GM04504 (cell line): ENCODE data around the gene NCKAP1.

Source experiments
- DNase-seq: peaks from one replicate; pipeline ENCODE4 v3.0.0-alpha.2; 2012; ENCODE audit warnings: low read depth

Gene NCKAP1

DNA sequence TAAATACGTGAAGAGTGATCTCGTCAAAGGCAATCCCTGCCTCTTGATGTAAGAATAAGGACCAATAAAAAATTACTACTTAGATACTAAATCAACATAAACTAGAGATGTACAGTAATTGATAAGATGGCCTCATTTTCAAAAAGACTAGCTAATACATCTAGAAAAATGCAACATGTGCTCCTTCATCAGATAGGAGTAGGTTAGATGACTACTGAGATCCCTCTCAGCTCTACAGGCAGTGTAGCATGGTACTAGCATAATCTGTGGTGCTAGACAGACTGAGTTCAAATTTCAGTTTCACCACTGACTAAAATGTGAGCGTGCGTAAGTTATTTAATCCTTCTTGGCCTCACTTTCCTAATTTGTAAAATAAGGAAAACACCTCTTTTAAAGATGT lies 89.2 kb downstream of the NCKAP1 start:
- DNase-seq, result no peak

DNA sequence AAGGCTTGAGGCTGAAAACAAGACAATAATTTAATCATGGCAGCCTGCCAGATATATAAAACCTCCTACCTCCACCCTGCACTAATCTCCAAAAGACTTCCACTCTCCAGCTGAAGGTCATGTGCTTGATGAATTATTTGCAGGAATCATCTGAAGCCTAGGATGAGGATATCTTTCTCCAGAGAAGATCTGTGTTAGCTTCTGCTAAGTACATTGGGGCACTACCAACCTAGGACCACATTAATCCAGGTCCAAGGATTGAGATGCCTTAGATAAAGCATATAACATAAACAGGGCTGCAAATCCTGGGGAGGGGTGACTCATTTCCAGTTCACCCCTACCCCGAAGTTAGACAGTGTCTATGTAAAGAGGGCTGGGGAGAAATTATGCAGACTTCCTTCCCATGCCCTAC lies 91.3 kb downstream of the NCKAP1 start:
- DNase-seq, result no peak

DNA sequence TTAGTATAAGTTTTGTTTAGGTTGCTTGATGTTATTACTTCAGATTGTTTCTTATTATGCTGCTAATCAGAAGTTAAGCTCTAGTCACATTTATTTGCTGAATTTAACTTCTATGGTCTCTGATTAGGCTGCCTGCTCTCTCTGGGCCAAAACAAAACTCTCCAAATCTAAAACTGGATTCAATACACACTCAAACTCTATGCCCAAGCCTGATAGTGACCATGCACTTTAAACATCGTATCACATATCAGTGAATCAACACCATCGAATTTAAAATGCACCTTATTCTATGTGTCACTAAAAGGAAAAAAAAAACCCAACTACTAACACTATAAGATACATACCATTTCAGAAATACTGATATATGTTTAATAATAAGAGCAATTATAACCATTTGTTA lies 94.9 kb downstream of the NCKAP1 start:
- DNase-seq, result no peak

DNA sequence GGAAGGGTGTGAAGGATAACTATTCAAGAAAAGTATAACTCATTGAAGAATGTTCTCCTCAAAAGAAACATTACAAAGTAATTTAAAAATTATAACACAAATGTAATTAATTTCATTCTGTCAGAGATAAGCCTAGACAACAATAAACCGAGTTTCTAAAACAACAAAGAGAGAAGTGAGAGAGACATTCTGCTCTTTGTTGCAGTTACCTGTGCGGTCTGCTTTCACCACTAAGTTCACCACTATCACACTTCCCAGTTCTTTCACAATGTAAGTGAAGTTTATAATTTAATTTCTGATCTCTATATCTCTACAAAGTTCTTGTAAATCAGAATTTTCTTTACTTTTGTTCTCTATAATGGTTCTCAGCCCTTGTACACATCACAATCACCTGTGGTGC lies 95.5 kb downstream of the NCKAP1 start:
- DNase-seq, result no peak

DNA sequence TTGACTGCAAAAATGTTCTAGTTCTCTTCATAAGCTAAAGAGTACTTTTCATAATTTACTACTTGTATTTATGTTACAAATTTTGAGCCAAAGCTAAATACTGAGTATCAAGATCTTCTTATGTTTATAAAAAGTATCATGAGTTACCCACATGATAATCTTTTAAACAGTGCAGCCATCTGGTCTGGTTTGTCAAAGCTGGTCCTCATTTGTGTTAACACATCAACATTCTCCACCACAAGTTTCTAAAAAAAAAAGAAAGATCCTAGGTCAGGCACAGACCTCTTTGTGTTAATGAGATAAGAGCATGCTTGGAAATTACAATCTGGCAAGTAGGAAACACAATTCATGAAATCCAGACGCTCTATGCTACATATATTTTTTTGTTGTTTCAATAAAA lies 96.3 kb downstream of the NCKAP1 start:
- DNase-seq, result no peak

DNA sequence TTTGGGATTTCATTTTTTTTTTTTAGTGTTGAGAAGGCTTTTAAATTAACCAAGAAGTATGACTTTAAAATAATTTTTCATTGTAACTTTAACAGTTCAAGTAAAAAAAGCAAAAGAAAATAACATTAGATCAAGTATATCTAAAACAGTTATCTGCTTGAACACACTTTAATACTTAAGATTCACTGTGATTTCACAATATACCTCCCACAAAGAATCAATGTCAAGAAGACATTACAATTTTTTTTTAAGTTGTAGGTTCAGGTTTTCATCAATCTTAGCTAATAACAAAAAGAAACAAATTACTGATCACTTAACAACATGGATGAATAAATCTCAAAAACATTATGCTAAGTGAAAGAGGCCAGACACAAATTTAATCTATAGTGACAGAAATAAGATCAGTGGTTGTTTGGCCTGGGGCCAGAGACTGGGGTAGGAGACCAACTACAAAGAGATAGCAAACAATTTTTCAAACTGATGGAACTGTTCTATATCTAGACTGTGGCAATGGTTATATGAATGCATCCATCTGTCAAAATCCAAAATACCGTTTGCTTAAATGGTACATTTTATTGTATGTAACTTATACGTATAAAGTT lies 97.0 kb downstream of the NCKAP1 start:
- no peak for DNase-seq

DNA sequence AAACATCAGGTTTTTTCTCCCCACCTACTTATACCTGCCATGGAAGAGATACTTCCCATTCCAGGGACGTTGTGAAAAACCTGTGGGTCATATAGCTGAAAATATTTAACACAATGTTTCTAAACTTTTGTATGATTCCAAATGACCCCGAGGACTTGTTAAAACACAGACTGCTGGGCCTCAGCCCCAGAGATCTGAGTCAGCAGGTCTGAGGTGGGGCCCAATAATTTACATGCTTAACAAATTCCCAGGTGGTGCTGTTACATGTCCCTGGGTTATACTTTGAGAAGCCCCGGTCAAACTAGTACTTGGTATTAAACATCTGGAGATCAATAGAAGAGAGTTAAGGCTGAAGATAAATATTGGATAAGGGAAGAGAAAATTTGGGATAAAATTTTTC lies 100.4 kb downstream of the NCKAP1 start:
- DNase-seq, result no peak

DNA sequence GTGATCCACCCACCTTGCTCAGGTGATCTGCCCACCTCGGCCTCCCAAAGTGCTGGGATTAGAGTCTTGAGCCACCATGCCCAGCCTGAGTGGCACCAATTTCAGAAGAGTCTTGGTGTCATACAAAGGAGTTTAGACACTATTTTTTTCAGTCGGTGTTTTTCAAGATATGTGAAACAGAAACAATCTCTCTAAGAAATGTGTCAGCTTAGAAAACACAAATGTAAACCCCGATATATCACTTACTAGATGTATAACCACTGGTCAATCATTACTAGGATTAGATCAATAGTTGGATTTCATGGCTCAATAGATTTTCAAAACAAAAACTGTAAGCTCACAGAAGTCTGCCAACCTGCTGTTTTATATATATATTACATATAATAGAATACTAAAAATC lies 104.6 kb downstream of the NCKAP1 start:
- DNase-seq, result no peak

DNA sequence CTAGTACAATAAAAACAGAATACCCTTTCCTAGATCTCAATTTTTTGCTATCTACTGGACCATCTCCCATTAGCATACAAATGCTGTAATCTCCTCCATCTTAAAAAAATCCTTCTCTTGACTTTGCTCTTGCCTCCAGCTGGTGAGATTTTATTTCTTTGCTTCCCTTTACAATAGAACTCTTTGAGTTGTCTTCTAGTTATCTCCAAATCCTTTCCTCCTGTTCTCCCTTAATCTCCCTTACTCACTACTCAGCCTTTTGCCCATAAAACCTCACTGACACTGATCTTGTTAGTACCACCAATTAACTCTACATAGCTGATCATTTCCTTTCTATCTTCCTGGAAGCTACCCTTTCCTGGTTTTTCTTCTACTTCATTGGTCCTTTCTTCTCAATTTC lies 108.3 kb downstream of the NCKAP1 start:
- no peak for DNase-seq

DNA sequence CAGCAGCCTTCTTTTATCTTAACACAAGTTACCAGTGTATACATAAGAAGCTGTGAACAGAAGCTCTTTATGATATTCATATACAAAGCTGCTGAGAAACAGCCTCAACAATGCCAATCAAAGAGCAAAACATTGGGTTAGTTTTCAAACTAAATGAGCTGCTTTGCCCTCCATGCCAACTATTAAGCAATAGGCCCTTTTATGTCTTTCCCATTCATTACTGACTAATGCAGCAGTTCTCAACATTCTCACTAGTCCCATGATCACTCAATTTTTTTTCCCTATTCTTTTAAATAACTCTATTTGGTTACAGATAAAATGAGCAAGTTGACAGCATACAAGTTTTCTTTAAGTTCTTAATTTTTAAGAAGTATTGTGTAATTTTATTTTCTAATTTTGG lies 114.0 kb downstream of the NCKAP1 start:
- peak; percentile 17 for DNase-seq

DNA sequence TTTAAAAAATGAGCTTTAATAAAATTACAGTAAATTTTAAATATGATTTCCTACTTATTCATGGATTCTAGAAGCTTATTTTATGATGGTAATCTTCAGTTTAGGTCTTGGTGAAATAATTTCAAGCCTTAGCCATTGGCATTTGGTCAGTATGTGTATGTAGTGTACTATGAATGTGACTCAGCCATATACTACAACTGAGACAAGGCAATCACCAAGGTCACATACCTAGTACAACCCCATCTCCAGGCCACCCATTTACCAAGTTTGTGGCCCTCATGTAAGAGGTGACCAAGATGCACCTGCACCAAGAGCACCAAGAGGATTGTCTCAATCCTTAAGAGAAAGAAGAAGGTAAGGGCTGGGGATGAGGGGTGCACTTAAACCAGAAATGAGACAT lies 117.0 kb downstream of the NCKAP1 start:
- DNase-seq, result no peak

DNA sequence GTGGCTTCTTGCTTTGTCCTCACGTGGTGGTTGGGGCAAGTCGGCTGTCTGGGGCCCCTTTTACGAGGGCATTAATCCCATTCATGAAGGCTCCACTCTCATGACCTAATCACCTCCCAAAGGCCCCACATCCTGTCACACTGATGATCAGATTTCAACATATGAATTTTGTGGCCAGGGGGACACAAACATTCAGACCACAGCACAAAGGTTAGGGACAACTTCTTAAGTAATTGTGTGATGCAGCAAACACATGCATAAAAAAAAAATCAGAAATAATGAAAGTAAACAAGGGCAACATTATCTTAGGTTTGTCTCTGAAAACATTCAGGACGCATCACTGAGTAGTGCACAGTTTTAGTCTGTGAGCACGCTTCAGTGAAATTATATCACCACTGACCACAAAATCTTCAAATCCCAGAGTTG lies 117.6 kb downstream of the NCKAP1 start:
- DNase-seq, result no peak

DNA sequence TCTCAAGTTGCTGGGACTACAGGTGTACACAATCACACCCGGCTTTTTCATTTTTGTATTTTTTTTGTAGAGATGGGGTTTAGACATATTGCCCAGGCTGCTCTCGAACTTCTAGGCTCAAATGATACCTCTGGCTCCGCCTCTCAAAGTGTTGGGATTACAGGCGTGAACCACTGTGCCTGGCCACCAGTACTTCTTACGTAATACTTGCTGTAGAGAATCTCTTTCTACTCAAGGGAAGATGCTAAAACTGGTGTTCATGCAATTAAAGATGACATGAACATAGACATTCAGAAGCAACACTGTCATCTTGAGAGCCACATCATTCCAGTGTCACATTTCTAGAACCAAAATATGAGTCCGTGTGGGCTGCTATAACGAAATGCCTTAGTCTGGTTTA lies 118.2 kb downstream of the NCKAP1 start:
- DNase-seq, result no peak

DNA sequence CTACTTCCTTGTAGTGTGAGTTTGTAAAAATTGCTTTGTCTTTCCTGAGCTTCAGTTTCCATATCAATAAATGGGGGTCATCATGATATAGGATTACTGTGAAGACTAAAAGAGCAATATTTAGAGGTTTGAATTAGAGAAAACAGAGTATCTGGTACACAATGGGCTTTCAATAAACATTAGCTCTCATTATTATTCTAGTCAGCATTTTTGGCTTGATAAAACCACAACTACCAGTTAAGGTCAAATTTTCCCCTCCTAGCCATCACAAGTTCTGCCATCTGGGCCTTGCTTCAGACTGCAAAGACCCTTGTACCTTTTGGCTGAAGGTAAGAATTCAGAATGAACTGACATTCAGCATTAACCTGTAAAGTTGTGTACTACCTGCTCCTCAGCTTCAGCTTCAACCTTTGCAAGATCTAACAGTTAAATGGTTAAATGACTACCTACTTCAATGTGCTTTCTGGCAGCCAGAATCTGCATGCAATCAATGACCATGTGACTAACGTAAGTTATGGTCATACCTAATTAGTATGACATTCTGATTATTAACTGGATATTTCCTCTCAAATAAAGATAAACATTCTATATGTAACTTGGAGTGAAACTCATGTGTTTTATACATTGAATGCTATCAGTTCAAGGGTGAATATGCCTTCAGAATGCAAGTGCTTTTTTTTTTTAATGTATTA lies 119.2 kb downstream of the NCKAP1 start:
- no peak for DNase-seq

DNA sequence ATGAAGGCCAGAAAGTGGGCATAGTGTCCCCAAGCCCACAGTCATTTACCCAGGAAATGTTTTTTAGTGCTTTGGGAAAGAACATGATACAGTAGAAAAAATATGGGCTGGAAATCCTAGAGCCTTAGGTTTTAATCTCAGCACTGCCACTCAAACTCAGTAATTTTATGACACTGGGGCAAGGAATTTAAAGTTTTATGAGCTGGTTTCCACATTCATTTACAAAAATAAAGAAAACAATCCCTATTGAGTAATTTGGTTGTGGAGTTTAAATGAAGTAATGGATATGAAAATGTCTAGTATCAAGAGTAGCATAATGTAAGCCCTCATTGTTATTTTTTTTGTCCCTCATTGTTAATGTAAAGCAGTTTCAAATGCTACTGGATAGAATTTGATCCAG lies 120.3 kb downstream of the NCKAP1 start:
- peak; percentile 45 for DNase-seq

DNA sequence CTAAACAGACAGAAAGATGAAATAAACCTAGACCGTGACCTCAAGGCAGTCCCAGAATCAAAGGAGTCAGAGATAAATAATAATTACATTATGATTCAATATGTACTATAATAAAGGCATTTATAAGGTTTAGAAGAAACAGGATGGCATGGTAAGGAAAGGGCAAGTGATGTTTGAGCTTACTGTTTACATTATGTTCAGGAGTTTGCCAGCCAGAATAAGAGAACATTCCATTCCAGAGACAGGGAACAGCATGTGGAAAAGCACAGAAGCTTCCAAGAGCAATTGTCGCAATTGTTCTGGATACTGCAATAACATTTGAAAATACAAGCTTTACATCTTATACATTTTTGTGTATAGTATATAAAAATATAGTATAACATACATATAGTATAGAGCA lies 121.8 kb downstream of the NCKAP1 start:
- no peak for DNase-seq

DNA sequence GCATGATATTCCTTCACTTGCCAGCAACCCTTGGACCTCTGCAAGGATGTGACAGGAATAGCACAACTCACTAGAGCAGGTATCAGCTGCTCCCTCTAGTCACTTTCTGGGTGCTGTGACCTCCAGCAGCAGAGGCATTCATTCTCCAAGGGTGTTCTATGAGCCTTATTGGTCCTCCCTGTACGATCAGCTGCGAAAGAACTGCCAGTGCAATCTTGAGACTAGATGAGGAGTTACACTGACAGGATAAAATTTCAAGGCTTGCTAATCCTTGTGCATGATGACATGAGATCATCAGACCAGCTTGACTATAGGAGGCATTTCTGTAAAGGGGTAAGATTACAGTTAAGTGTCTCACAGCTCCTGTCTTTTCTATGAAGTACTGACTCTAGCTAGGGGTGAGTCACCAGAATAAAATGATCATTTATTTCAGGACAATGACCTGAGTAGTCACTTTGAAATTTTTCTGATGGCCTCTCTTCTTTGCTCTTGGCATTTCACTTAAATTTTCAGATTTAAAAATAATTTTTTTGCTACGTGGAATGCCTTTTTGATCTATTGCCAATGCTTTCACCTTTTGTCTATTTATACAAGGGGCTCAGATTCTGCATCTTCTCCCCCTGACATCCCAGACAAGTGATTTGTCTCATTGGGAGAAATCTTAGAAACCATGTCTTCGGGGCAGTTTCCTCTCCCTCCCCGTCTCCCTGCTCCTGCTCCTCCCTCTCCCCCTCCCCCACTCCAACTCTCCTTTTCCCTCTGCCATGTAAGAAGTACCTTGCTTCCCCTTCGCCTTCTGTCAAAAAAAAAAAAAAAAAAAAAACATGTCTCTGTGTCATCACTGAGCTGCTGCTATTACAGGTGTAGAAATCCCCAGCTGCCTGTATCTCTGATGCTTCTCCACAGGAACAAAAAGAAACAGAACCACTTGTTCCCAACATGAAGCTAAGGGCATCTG lies 122.6 kb downstream of the NCKAP1 start:
- DNase-seq, result peak; percentile 60

DNA sequence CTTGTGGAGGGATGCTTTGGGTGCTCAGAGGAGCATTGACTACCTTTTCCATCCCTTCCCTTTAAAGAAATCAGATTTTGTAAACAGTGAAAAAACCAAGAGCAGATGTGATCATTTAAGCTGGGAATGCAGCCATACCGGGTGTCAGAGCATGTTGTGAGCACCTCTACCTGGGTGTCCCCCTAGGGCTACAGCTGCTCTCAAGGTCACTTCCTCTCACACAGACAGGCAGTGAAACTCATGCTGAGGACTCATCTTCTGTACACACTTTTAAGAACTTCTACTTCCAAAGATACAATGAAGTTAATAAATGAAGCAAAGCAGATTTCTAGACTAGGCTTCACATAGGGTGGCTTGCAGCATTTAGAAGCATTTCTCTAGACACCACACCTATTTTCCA lies 123.4 kb downstream of the NCKAP1 start:
- no peak for DNase-seq

DNA sequence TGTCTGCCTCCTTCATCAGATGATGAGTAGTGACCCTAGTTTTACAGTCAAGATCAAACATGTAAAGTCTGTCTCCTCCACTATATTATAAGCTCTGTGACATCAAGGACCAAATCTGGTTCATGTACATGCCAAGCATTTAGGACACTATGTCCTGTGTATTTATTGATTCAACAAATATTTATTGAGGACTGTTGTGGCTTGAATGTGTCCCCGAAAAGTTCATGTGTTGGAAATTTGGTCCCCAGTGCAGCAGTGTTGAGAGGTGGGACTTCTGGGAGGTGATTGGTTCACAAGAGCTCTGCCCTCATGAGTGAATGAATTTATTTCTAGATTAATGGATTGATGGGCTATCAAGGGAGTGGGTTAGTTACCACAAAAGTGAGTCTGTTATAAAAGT lies 125.2 kb downstream of the NCKAP1 start:
- DNase-seq, result no peak

DNA sequence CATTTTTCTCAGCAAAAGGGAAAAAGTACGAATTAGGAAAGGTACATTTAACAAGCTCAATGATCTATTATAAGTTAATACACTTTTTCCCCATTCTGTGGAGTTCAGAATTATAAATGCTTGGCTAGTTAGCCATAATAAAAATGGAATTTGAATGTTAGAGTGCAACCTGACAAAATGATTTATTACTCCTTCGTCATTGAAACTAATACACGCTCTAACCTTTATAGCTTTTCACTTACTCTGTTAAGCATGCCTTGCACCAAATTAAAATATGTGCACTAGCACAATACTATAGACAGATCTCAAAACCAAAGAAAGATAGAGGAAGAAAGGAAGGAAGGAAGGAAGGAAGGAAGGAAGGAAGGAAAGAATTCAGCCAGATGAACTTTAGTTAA lies 125.7 kb downstream of the NCKAP1 start:
- no peak for DNase-seq

DNA sequence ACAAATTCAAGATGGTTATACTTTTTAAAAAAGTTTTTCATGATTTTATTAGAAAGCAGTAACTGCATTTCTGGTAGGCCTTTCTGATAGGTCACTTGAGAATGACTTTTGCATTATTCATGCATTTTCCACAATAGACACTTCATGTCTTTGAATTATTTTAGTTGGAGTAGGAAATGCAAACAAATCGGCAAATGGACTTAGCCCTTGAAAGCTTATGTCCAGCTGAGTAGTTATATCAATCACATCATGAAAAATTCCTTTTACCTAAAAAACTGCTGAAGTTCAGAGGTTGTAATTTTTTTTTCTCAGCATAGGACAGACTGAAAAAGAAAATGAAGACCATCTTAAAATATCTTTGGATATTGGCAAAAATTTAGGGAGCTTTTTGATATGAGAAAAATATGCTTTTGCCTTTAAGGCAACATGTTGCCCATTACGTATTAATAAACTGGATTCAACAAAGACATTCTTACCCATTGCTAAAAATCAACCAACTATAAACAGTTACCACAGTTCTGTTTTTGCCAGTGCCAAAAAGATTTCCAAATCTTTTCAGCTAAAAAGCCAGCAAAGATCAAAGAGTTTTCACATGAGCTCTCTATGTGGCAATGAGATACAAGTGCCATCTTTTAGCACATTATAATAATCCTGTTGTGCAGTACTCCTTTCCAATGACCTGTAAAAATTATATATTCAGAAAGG lies 126.3 kb downstream of the NCKAP1 start:
- DNase-seq, result no peak

DNA sequence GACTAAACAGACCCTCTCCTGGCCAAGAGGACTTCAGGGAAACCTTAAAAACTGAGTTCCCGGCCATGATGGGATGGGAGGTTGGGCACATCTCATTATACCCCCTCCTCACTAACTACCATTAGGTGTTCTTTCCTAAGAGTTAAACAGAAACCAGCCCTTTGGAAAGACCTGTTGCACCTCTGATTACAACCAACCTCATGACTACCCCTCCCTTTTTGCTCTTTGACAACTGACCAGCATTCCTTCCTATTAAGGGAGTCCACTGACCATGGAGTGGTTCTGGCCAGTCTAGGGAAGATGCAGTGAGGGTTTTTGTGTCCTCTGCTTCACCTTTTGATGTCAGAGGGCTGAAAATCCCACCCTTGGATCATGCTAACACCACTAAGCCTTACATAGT lies 127.3 kb downstream of the NCKAP1 start:
- DNase-seq, result no peak
